GM06990 (cell line): Measurements from ENCODE around the gene UCK1.
A peak's percentile ranks its signal among the peaks of the same experiment; 100 is the strongest.

Experiments used
- DNase-seq: peaks from one replicate; pipeline ENCODE4 v3.0.0-alpha.2; 2011; ENCODE audit not compliant: insufficient read length; ENCODE audit errors: extremely low read depth
- H3K27me3 ChIP-seq: replicated peaks from 2 replicates; pipeline ENCODE4 v1.6.0; 2011; ENCODE audit warnings: low read length; ENCODE audit not compliant: control insufficient read depth, insufficient read depth
- H3K36me3 ChIP-seq: 2 replicates; pipeline ENCODE4 v1.5.1; 2011; ENCODE audit warnings: low read length; ENCODE audit not compliant: control insufficient read depth, insufficient read depth
- H3K4me3 ChIP-seq: replicated peaks from 2 replicates; pipeline ENCODE4 v1.5.1; 2011; ENCODE audit warnings: low read depth, mild to moderate bottlenecking, control low read depth, low read length
- TF ChIP-seq, protein P1 (sequence below): IDR thresholded peaks from 2 replicates; pipeline ENCODE4 v1.5.1; 2011; ENCODE audit warnings: low read length, control low read depth, mild to moderate bottlenecking, inconsistent platforms; ENCODE audit not compliant: insufficient read depth, poor library complexity, severe bottlenecking

Gene UCK1

DNA sequence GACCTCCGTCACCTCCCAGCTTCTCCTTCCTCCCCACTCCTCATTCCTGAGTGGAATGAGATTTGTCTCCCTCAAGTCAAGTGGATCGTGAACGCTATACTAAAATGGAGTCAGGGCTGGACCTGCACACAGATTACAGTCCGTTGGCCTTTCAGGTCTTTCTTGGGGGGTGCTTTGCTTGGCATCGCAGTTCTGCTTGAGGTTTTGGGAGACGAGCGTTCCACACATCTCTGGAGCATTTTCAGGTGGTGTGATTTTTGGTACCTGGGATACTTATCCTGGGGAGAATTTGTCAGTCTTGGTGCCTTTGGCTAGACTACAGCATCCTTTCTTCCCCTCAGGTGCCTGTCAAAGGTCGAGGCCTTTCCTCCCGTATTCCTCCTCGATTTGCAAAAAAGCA lies 52.2 kb downstream of the UCK1 start:
- TF ChIP-seq, protein P1, sequence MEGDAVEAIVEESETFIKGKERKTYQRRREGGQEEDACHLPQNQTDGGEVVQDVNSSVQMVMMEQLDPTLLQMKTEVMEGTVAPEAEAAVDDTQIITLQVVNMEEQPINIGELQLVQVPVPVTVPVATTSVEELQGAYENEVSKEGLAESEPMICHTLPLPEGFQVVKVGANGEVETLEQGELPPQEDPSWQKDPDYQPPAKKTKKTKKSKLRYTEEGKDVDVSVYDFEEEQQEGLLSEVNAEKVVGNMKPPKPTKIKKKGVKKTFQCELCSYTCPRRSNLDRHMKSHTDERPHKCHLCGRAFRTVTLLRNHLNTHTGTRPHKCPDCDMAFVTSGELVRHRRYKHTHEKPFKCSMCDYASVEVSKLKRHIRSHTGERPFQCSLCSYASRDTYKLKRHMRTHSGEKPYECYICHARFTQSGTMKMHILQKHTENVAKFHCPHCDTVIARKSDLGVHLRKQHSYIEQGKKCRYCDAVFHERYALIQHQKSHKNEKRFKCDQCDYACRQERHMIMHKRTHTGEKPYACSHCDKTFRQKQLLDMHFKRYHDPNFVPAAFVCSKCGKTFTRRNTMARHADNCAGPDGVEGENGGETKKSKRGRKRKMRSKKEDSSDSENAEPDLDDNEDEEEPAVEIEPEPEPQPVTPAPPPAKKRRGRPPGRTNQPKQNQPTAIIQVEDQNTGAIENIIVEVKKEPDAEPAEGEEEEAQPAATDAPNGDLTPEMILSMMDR, result no peak
- H3K36me3 ChIP-seq, result peaks cover 71% of the 10 kb centered on the region
- no peaks in the 10 kb centered on the region for H3K27me3 ChIP-seq
- H3K4me3 ChIP-seq, result no peak overlapping the region
- no peak for DNase-seq

DNA sequence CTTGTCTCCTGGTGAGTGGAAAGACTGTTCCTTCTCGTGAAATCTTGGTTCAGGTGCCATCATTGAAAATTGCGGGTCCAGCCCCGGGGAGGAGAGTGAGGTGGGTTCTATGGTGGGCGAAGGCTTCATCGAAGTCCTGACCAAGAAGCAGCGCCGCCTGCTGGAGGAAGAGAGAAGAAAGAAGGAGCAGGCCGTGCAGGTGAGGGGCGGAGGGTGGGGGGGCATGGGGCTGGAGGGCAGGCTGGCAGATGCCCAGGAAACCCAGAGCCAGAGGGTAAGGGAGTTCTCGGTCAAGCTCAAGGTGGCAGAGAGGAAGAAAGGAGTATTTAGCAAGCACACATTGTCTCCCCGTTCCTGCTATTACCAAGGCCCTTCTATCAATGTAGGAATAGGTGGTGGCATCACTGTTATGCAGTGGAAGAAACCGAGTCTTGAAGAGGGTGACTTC lies 52.6 kb downstream of the UCK1 start:
- TF ChIP-seq, protein P1, result peak; percentile 76
- Histone ChIP-seq H3K36me3 (peaks cover 71% of the 10 kb centered on the region), H3K4me3 (no peak overlapping the region), H3K27me3 (no peaks in the 10 kb centered on the region)
- DNase-seq, result no peak

DNA sequence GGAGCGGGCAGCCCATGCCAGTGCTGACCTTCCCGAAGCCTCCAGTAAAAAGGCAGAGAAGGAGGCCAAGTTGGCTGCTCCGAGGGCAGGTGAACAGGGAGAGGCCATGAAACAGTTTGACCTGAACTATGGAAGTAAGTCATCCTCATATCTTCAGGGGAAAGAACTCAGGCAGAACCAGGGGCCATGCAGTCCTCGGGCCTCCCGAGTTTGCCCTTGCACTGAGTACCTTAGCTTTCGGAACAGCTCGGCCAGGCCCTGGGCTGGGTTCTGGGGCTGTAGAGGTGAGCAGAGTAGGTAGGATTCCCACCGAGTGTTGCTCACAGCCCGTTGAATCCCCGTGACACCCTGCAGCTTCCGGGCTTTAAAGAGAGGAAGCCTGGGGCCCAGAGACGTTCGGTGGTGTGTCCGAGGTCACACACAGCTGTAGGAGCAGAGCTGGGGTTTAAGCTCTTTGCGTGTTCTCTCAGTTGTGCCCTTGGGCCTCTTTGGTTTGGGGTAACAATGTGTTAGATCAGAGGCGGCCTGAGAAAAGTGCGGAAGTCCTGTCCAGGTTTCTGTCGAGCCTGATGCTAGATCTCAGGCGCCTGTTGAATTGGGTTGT lies 53.1 kb downstream of the UCK1 start:
- Histone ChIP-seq H3K27me3 (no peaks in the 10 kb centered on the region), H3K36me3 (peaks cover 69% of the 10 kb centered on the region), H3K4me3 (no peak overlapping the region)
- TF ChIP-seq, protein P1, result no peak
- no peak for DNase-seq

GRCh38 chr9:131477367-131477766 lies 53.7 kb downstream of the UCK1 start:
- Histone ChIP-seq H3K36me3 (peaks cover 70% of the 10 kb centered on the region), H3K27me3 (no peaks in the 10 kb centered on the region), H3K4me3 (no peak overlapping the region)
- no peak for DNase-seq
- TF ChIP-seq, protein P1, result no peak

DNA sequence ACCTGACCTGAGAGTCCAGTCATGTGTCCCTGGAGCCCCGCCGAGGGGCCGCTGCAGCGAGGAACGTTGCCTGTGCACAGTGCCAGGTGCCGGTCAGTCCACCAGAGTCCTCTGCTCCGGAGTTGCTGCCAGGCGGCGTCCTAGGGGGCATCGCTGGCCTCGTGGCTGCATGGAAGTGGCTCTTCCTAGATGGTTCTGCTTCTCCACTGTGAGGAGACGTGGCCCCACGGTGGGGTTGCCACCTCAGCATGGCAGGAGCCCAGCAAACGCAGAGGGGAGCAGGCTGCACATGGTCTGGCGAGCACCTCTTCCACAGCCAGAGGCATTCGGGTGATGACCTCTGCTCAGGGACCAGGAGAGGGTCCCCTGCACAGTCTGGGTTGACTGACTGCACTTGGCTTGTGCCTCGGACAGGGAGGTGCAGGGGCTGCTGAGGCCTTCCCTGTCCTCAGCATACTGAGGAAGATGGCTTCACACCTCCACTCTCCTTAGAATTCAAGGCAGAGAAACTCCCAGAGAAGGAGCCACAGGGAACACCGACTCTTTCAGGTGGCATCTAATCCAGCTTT lies 54.2 kb downstream of the UCK1 start:
- Histone ChIP-seq H3K36me3 (peaks cover 65% of the 10 kb centered on the region), H3K27me3 (no peaks in the 10 kb centered on the region), H3K4me3 (no peak overlapping the region)
- DNase-seq, result no peak
- TF ChIP-seq, protein P1, result no peak
